ENCODE measurements around the gene SLC39A8.

SLC39A8 gene

GRCh38 chr4:102230194-102230593 is 115.1 kb downstream of the SLC39A8 start:
- no peak for DNase-seq (ENCODE audit: low read depth)

GRCh38 chr4:102227388-102227787 is 117.9 kb downstream of the SLC39A8 start:
- no peak for DNase-seq (ENCODE audit: low read depth)

GRCh38 chr4:102223461-102223860 is 121.8 kb downstream of the SLC39A8 start:
- DNase-seq (ENCODE audit: low read depth) = no peak

GRCh38 chr4:102222838-102223409 is 122.4 kb downstream of the SLC39A8 start:
- no peak for DNase-seq (ENCODE audit: low read depth)

- no peak for DNase-seq (ENCODE audit: low read depth)
These were observed 126.2 kb downstream of the SLC39A8 start for GRCh38 chr4:102219129-102219528.

GRCh38 chr4:102218656-102219055 is 126.6 kb downstream of the SLC39A8 start:
- no peak for DNase-seq (ENCODE audit: low read depth)

GRCh38 chr4:102217775-102218355 is 127.4 kb downstream of the SLC39A8 start:
- no peak for DNase-seq (ENCODE audit: low read depth)

GRCh38 chr4:102217345-102217744 is 127.9 kb downstream of the SLC39A8 start:
- no peak for DNase-seq (ENCODE audit: low read depth)

- DNase-seq (ENCODE audit: low read depth) = no peak
These were observed 128.6 kb downstream of the SLC39A8 start for GRCh38 chr4:102216666-102217065.

GRCh38 chr4:102213031-102213430 is 132.3 kb downstream of the SLC39A8 start:
- no peak for DNase-seq (ENCODE audit: low read depth)

All from CMK (cell line).